ENCODE data around the gene AFF3.

The AFF3 gene

GRCh38 chr2:99898336-99899048 lies 243.9 kb downstream of the AFF3 start:
- DNase-seq, result no peak

- no peak for DNase-seq
Observed at GRCh38 chr2:99891428-99891780, 251.0 kb downstream of the AFF3 start.

- no peak for DNase-seq
Observed at GRCh38 chr2:99890568-99891427, 251.6 kb downstream of the AFF3 start.

- DNase-seq, result no peak
Observed at GRCh38 chr2:99888617-99889016, 253.8 kb downstream of the AFF3 start.

- no peak for DNase-seq
Observed at GRCh38 chr2:99886418-99886817, 256.0 kb downstream of the AFF3 start.

- DNase-seq, result no peak
Observed at GRCh38 chr2:99883358-99883757, 259.0 kb downstream of the AFF3 start.

GRCh38 chr2:99881901-99882591 lies 260.3 kb downstream of the AFF3 start:
- peak in 17 of 58 donors; percentile 6 to 72 (median 27) for DNase-seq

- no peak for DNase-seq
Observed at GRCh38 chr2:99880964-99881294, 261.5 kb downstream of the AFF3 start.

- peak in 25 of 58 donors; percentile 7 to 79 (median 42) for DNase-seq
Observed at GRCh38 chr2:99880148-99880963, 262.0 kb downstream of the AFF3 start.

GRCh38 chr2:99879481-99879880 lies 262.9 kb downstream of the AFF3 start:
- DNase-seq, result no peak

GRCh38 chr2:99878581-99879350 lies 263.6 kb downstream of the AFF3 start:
- DNase-seq, result no peak

- no peak for DNase-seq
Observed at GRCh38 chr2:99877963-99878362, 264.4 kb downstream of the AFF3 start.

- no peak for DNase-seq
Observed at GRCh38 chr2:99876956-99877355, 265.4 kb downstream of the AFF3 start.

GRCh38 chr2:99875627-99876201 lies 266.7 kb downstream of the AFF3 start:
- DNase-seq, result no peak

- DNase-seq, result no peak
Observed at GRCh38 chr2:99868260-99868659, 274.1 kb downstream of the AFF3 start.

- DNase-seq, result peak in 3 of 58 donors; percentile 7 to 24 (median 18)
Observed at GRCh38 chr2:99867770-99868169, 274.6 kb downstream of the AFF3 start.

GRCh38 chr2:99865818-99866676 lies 276.3 kb downstream of the AFF3 start:
- peak in 1 of 58 donors; percentile 21 for DNase-seq

GRCh38 chr2:99864561-99865553 lies 277.5 kb downstream of the AFF3 start:
- peak in 2 of 58 donors; percentile 9 to 35 for DNase-seq

Measured in anterior cingulate cortex (tissue), 58 donors.